KMS-11 (cell line): ENCODE data around the gene SLC35F6.
"Not testable (repeated sequence)": the region's sequence is repeated elsewhere in the genome, so short reads cannot be mapped to it uniquely, and the experiment has no call there.

Source experiments
- H2AFZ ChIP-seq: fragments of 200-600 bp; sonication (generic); 2 replicates; pipeline ENCODE4 v1.6.1; 2016; ENCODE audit warnings: antibody characterized with exemption, mixed run types, low read depth
- H3K27ac ChIP-seq: fragments of 200-600 bp; sonication (generic); 2 replicates; pipeline ENCODE4 v1.6.1; 2016; ENCODE audit warnings: mild to moderate bottlenecking, mixed run types
- H3K27me3 ChIP-seq: fragments of 200-600 bp; sonication (generic); 2 replicates; pipeline ENCODE4 v1.6.1; 2017; ENCODE audit warnings: mild to moderate bottlenecking, low read depth, mixed run types, moderate library complexity; ENCODE audit not compliant: insufficient read depth
- H3K36me3 ChIP-seq: fragments of 200-600 bp; sonication (generic); 2 replicates; pipeline ENCODE4 v1.6.1; 2017; ENCODE audit warnings: mild to moderate bottlenecking, mixed run types; ENCODE audit not compliant: insufficient read depth
- H3K4me1 ChIP-seq: fragments of 200-600 bp; sonication (generic); 2 replicates; pipeline ENCODE4 v1.6.1; 2016; ENCODE audit warnings: mild to moderate bottlenecking, low read depth, mixed run types; ENCODE audit not compliant: poor library complexity, severe bottlenecking
- H3K4me2 ChIP-seq: fragments of 200-600 bp; sonication (generic); 2 replicates; pipeline ENCODE4 v1.7.0; 2016; ENCODE audit warnings: mild to moderate bottlenecking, mixed run types
- H3K4me3 ChIP-seq: fragments of 200-600 bp; sonication (generic); IDR thresholded peaks from 2 replicates; pipeline ENCODE4 v1.6.1; 2017; ENCODE audit warnings: low read depth, low read length, mixed read lengths; ENCODE audit not compliant: insufficient read depth
- H3K79me2 ChIP-seq: fragments of 200-600 bp; sonication (generic); 2 replicates; pipeline ENCODE4 v1.6.1; 2016; ENCODE audit warnings: low read depth, mixed run types; ENCODE audit not compliant: insufficient read depth
- H3K9ac ChIP-seq: fragments of 200-600 bp; sonication (generic); 2 replicates; pipeline ENCODE4 v1.6.1; 2016; ENCODE audit warnings: mild to moderate bottlenecking, mixed run types
- H4K20me1 ChIP-seq: fragments of 200-600 bp; sonication (generic); 2 replicates; pipeline ENCODE4 v1.6.1; 2016; ENCODE audit warnings: mild to moderate bottlenecking, mixed run types; ENCODE audit not compliant: insufficient read depth
- CTCF ChIP-seq: fragments of 200-600 bp; sonication (generic); conservative IDR thresholded peaks from 2 replicates; pipeline ENCODE4 v1.6.1; 2017; ENCODE audit warnings: low read depth, mild to moderate bottlenecking, antibody characterized with exemption, low read length, moderate library complexity, mixed read lengths

SLC35F6 gene

GRCh38 chr2:26793518-26793917 is 29.4 kb downstream of the SLC35F6 start:
- Histone ChIP-seq H3K27me3 (no peaks in the 10 kb centered on the region), H3K9ac (no peak overlapping the region), H3K36me3 (peaks cover 7% of the 10 kb centered on the region; the same call in 1 of the 2 replicates), H3K79me2 (peaks cover 31% of the 10 kb centered on the region), H4K20me1 (no peaks in the 10 kb centered on the region), H3K4me2 (no peak overlapping the region), H3K4me3 (no peak overlapping the region), H3K4me1 (no peaks in the 10 kb centered on the region), H3K27ac (no peak overlapping the region), H2AFZ (no peak overlapping the region)
- TF ChIP-seq CTCF = no peak

GRCh38 chr2:26795135-26795534 is 31.1 kb downstream of the SLC35F6 start:
- H3K79me2 ChIP-seq = peaks cover 15% of the 10 kb centered on the region
- not testable (repeated sequence) for H3K9ac ChIP-seq, H3K27ac ChIP-seq, H3K4me3 ChIP-seq, H3K36me3 ChIP-seq, H3K4me2 ChIP-seq, H3K4me1 ChIP-seq, H4K20me1 ChIP-seq, H3K27me3 ChIP-seq, H2AFZ ChIP-seq

GRCh38 chr2:26801328-26801727 is 37.2 kb downstream of the SLC35F6 start:
- Histone ChIP-seq H3K4me2 (no peak overlapping the region), H3K4me3 (no peak overlapping the region), H4K20me1 (no peaks in the 10 kb centered on the region), H3K36me3 (no peaks in the 10 kb centered on the region; the same call in 1 of the 2 replicates), H3K27me3 (no peaks in the 10 kb centered on the region), H2AFZ (no peak overlapping the region), H3K27ac (no peak overlapping the region), H3K4me1 (no peaks in the 10 kb centered on the region), H3K79me2 (no peaks in the 10 kb centered on the region), H3K9ac (no peak overlapping the region)
- TF ChIP-seq CTCF = no peak

GRCh38 chr2:26801796-26802195 is 37.7 kb downstream of the SLC35F6 start:
- no peak overlapping the region for H3K27ac ChIP-seq
- no peak overlapping the region for H2AFZ ChIP-seq
- no peak overlapping the region for H3K9ac ChIP-seq
- no peaks in the 10 kb centered on the region for H3K79me2 ChIP-seq
- no peaks in the 10 kb centered on the region for H4K20me1 ChIP-seq
- no peaks in the 10 kb centered on the region for H3K4me1 ChIP-seq
- no peaks in the 10 kb centered on the region for H3K36me3 ChIP-seq
- H3K4me3 ChIP-seq = no peak overlapping the region
- H3K27me3 ChIP-seq = no peaks in the 10 kb centered on the region
- TF ChIP-seq CTCF = no peak
- H3K4me2 ChIP-seq = no peak overlapping the region

GRCh38 chr2:26805241-26805676 is 41.2 kb downstream of the SLC35F6 start:
- Histone ChIP-seq H3K27ac (no peak overlapping the region), H4K20me1 (no peaks in the 10 kb centered on the region), H3K36me3 (no peaks in the 10 kb centered on the region), H3K4me3 (no peak overlapping the region), H3K4me1 (no peaks in the 10 kb centered on the region), H3K4me2 (no peak overlapping the region), H3K9ac (no peak overlapping the region), H2AFZ (no peak overlapping the region), H3K27me3 (no peaks in the 10 kb centered on the region), H3K79me2 (no peaks in the 10 kb centered on the region)
- no peak for TF ChIP-seq CTCF
